OCI-LY3 (cell line): ENCODE data around the gene LRP1B.

ENCODE experiments used
- CTCF ChIP-seq: fragments of 200-600, 300-600 bp; sonication (generic); IDR thresholded peaks from 2 replicates; pipeline ENCODE4 v1.5.1; 2014; ENCODE audit warnings: antibody characterized with exemption, low read length, low read depth
- EZH2phosphoT487 ChIP-seq: fragments of 200-600 bp; shearing (Covaris generic); IDR thresholded peaks from 2 replicates; pipeline ENCODE4 v1.6.1; 2018; ENCODE audit warnings: antibody characterized with exemption, mixed run types, low read depth

GRCh38 chr2:141555876-141556470 lies 574.8 kb downstream of the LRP1B start:
- no peak for TF ChIP-seq CTCF
- no peak for TF ChIP-seq EZH2phosphoT487
